ENCODE data around the gene AGBL4. TPM values are rescaled to one million over a fixed set of nuclear protein-coding genes. Genes with fewer than 3 reads are reported as not detected.

AGBL4 gene
- polyA plus RNA-seq, 1 donor (not counting 4 experiments of a cell fraction or from before 2014, with no cell fraction given): not detected

DNA sequence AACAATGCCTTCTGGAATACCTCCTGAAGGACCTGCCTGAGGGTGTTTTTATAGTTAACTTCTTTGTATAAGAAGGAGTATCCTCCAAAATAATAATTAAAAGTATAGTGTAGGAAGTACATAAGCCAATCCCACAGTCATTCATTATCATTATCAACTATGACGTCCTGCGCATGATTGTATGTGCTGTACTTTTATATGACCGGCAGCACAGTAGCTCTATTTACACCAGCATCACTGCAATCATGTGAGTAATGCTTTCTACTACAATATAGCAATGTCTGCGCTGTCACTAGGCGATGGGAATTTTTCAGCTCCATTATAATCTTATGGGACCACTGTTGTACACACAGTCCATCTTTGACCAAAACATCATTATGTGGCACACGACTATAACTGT is 1319.0 kb downstream of the AGBL4 start:
- no peak for FAIRE-seq
- dilution Hi-C loops (cut with MboI; ENCODE audit: extremely low pct_ligation_motif_present, low sequenced_read_pairs): no loop called here

DNA sequence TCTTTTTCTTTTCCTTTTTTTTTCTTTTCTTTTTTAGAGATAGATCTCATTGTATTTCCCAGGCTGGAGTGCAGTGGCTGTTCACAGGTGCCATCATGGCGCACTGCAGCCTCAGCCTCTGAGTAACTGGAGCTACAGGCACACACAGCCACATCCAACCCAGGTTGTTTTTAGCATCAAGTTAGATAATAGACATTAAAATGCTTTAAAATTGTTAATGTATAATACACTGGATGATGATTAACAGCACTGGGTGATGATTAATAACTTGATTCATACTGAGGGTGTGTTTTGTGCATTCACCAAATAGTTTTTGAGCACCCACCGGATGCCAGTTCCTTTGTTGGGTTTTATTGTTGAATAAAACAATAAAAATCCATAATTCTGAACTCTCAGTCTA is 1322.3 kb downstream of the AGBL4 start:
- TF ChIP-seq, protein P1, sequence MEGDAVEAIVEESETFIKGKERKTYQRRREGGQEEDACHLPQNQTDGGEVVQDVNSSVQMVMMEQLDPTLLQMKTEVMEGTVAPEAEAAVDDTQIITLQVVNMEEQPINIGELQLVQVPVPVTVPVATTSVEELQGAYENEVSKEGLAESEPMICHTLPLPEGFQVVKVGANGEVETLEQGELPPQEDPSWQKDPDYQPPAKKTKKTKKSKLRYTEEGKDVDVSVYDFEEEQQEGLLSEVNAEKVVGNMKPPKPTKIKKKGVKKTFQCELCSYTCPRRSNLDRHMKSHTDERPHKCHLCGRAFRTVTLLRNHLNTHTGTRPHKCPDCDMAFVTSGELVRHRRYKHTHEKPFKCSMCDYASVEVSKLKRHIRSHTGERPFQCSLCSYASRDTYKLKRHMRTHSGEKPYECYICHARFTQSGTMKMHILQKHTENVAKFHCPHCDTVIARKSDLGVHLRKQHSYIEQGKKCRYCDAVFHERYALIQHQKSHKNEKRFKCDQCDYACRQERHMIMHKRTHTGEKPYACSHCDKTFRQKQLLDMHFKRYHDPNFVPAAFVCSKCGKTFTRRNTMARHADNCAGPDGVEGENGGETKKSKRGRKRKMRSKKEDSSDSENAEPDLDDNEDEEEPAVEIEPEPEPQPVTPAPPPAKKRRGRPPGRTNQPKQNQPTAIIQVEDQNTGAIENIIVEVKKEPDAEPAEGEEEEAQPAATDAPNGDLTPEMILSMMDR (optimal IDR thresholded peaks at IDR 0.05 in 1 of 3, IDR thresholded peaks at IDR 0.05 in 1 of 3, conservative IDR thresholded peaks at IDR 0.05 in 1 of 3; ENCODE audit: extremely low read depth in 1 of 3, insufficient read depth in 2 of 3, low read length in 3 of 3): no peak
- TF ChIP-seq EZH2 (IDR thresholded peaks at IDR 0.05; ENCODE audit: low read length): no peak

More for the DNA sequence above, 1319.0 kb downstream of the AGBL4 start:
- Histone ChIP-seq H3K36me3 (ENCODE audit: control insufficient read depth in 2 of 2, extremely low read depth in 1 of 2, insufficient read depth in 2 of 2, low read length in 2 of 2) (no peaks in the 10 kb centered on the region), H4K20me1 (ENCODE audit: control insufficient read depth, extremely low read depth, insufficient read depth, low read length) (no peaks in the 10 kb centered on the region), H3K9ac (ENCODE audit: control insufficient read depth, extremely low read depth, insufficient read depth, low read length) (no peak overlapping the region), H3K27ac (ENCODE audit: control insufficient read depth, insufficient read depth, low read length) (no peak overlapping the region), H3K4me3 (ENCODE audit: control insufficient read depth in 2 of 3, extremely low read depth in 1 of 3, insufficient read depth in 2 of 3, low read depth in 1 of 3, low read length in 3 of 3) (no peak overlapping the region), H3K27me3 (ENCODE audit: control insufficient read depth, extremely low read depth, insufficient read depth, low read length) (no peaks in the 10 kb centered on the region), H3K4me2 (ENCODE audit: control insufficient read depth, extremely low read depth, insufficient read depth, low read depth, low read length) (no peak overlapping the region), H3K9me1 (ENCODE audit: control insufficient read depth, extremely low read depth, insufficient read depth, low read length) (no peaks in the 10 kb centered on the region), H2AFZ (ENCODE audit: control insufficient read depth, low read length) (no peak overlapping the region), H3K79me2 (ENCODE audit: control insufficient read depth, insufficient read depth, low read length) (no peaks in the 10 kb centered on the region), H3K4me1 (ENCODE audit: control insufficient read depth, extremely low read depth, insufficient read depth, low read length) (peaks cover 14% of the 10 kb centered on the region), H3K9me3 (ENCODE audit: control insufficient read depth, low read depth, low read length) (no peaks in the 10 kb centered on the region)
- no peak for TF ChIP-seq EZH2 (IDR thresholded peaks at IDR 0.05; ENCODE audit: low read length)
- TF ChIP-seq, protein P1 (optimal IDR thresholded peaks at IDR 0.05 in 1 of 3, IDR thresholded peaks at IDR 0.05 in 1 of 3, conservative IDR thresholded peaks at IDR 0.05 in 1 of 3; ENCODE audit: extremely low read depth in 1 of 3, insufficient read depth in 2 of 3, low read length in 3 of 3): no peak
- DNase-seq (ENCODE audit: low read depth, low spot score): no peak

More for the DNA sequence above, 1322.3 kb downstream of the AGBL4 start:
- Histone ChIP-seq H3K27ac (ENCODE audit: control insufficient read depth, insufficient read depth, low read length) (no peak overlapping the region), H3K4me3 (ENCODE audit: control insufficient read depth in 2 of 3, extremely low read depth in 1 of 3, insufficient read depth in 2 of 3, low read depth in 1 of 3, low read length in 3 of 3) (no peak overlapping the region), H3K36me3 (ENCODE audit: control insufficient read depth in 2 of 2, extremely low read depth in 1 of 2, insufficient read depth in 2 of 2, low read length in 2 of 2) (no peaks in the 10 kb centered on the region), H4K20me1 (ENCODE audit: control insufficient read depth, extremely low read depth, insufficient read depth, low read length) (no peaks in the 10 kb centered on the region), H2AFZ (ENCODE audit: control insufficient read depth, low read length) (no peak overlapping the region), H3K9ac (ENCODE audit: control insufficient read depth, extremely low read depth, insufficient read depth, low read length) (no peak overlapping the region), H3K27me3 (ENCODE audit: control insufficient read depth, extremely low read depth, insufficient read depth, low read length) (no peaks in the 10 kb centered on the region), H3K4me1 (ENCODE audit: control insufficient read depth, extremely low read depth, insufficient read depth, low read length) (peaks cover 14% of the 10 kb centered on the region), H3K79me2 (ENCODE audit: control insufficient read depth, insufficient read depth, low read length) (no peaks in the 10 kb centered on the region), H3K9me3 (ENCODE audit: control insufficient read depth, low read depth, low read length) (no peaks in the 10 kb centered on the region), H3K4me2 (ENCODE audit: control insufficient read depth, extremely low read depth, insufficient read depth, low read depth, low read length) (peak overlapping the region; percentile 42), H3K9me1 (ENCODE audit: control insufficient read depth, extremely low read depth, insufficient read depth, low read length) (no peaks in the 10 kb centered on the region)
- FAIRE-seq (peak; percentile 58), DNase-seq (ENCODE audit: low read depth, low spot score) (no peak)
- dilution Hi-C loops (cut with MboI; ENCODE audit: extremely low pct_ligation_motif_present, low sequenced_read_pairs): no loop called here

Data from keratinocyte (primary cell).